Neuronal stem cell (in vitro differentiated cells): Measurements from ENCODE around the gene ZNF439.
"Not testable (repeated sequence)": the region's sequence is repeated elsewhere in the genome, so short reads cannot be mapped to it uniquely, and the experiment has no call there.

Experiments
- DNase-seq: peaks from one replicate; pipeline ENCODE4 v3.0.0-alpha.2; 2013; ENCODE audit warnings: low spot score
- H2AFZ ChIP-seq: one replicate; pipeline ENCODE4 v1.6.1; 2013; ENCODE audit warnings: mild to moderate bottlenecking, low read length, inconsistent platforms
- H2AK5ac ChIP-seq: 2 replicates; pipeline ENCODE4 v1.6.1; 2013; ENCODE audit warnings: low read depth, mild to moderate bottlenecking, inconsistent platforms, low read length, moderate library complexity, mixed read lengths
- H2BK120ac ChIP-seq: 2 replicates; pipeline ENCODE4 v1.6.1; 2013; ENCODE audit warnings: low read depth, mild to moderate bottlenecking, inconsistent platforms, low read length, moderate library complexity, mixed read lengths
- H2BK12ac ChIP-seq: one replicate; pipeline ENCODE4 v1.6.1; 2013; ENCODE audit warnings: low read length, inconsistent platforms
- H2BK15ac ChIP-seq: 2 replicates; pipeline ENCODE4 v1.6.1; 2013; ENCODE audit warnings: mild to moderate bottlenecking, low read length, inconsistent platforms, mixed read lengths
- H2BK5ac ChIP-seq: one replicate; pipeline ENCODE4 v1.6.1; 2013; ENCODE audit warnings: inconsistent platforms, mild to moderate bottlenecking, low read length, moderate library complexity
- H3K14ac ChIP-seq: one replicate; pipeline ENCODE4 v1.6.1; 2013; ENCODE audit warnings: low read length, inconsistent platforms
- H3K18ac ChIP-seq: 2 replicates; pipeline ENCODE4 v1.6.1; 2013; ENCODE audit warnings: low read length, inconsistent platforms
- H3K23ac ChIP-seq: 2 replicates; pipeline ENCODE4 v1.6.1; 2013; ENCODE audit warnings: low read depth, mild to moderate bottlenecking, mixed read lengths, low read length, inconsistent platforms; ENCODE audit not compliant: poor library complexity
- H3K27ac ChIP-seq: replicated peaks from 3 replicates; pipeline ENCODE4 v1.5.1; 2013; ENCODE audit warnings: low read length, inconsistent platforms
- H3K27me3 ChIP-seq, 3 experiments: 2 replicates each; pipeline ENCODE4 v1.6.1; 2013; ENCODE audit warnings: low read length in 3 of 3, mild to moderate bottlenecking in 2 of 3, inconsistent platforms in 1 of 3, low read depth in 1 of 3, mixed read lengths in 1 of 3, moderate library complexity in 1 of 3; ENCODE audit not compliant: control insufficient read depth in 3 of 3, insufficient read depth in 3 of 3
- H3K36me3 ChIP-seq, 2 donors: replicated peaks in 1 of 2; 2 replicates each; pipeline ENCODE4 v1.6.1; 2013; ENCODE audit warnings: low read length in 2 of 2; ENCODE audit not compliant: control insufficient read depth in 2 of 2, insufficient read depth in 2 of 2
- H3K4ac ChIP-seq: 2 replicates; pipeline ENCODE4 v1.6.1; 2013; ENCODE audit warnings: inconsistent platforms, mild to moderate bottlenecking, low read length, moderate library complexity
- H3K4me1 ChIP-seq, 2 donors: 1 replicate in 1 of 2; 2 replicates in 1 of 2; pipeline ENCODE4 v1.6.1; 2013; ENCODE audit warnings: low read length in 2 of 2, low read depth in 1 of 2; ENCODE audit not compliant: control insufficient read depth in 2 of 2, insufficient read depth in 1 of 2
- H3K4me2 ChIP-seq: one replicate; pipeline ENCODE4 v1.6.1; 2013; ENCODE audit warnings: mild to moderate bottlenecking, low read length, inconsistent platforms; ENCODE audit not compliant: insufficient read depth, poor library complexity, severe bottlenecking
- H3K4me3 ChIP-seq, 2 donors: 2 replicates each; pipeline ENCODE4 v1.5.1; 2013; ENCODE audit warnings: low read length in 2 of 2, mild to moderate bottlenecking in 2 of 2, inconsistent platforms in 1 of 2, moderate library complexity in 1 of 2
- H3K79me1 ChIP-seq: one replicate; pipeline ENCODE4 v1.6.1; 2013; ENCODE audit warnings: low read depth, mild to moderate bottlenecking, inconsistent platforms, low read length, moderate library complexity
- H3K9ac ChIP-seq: one replicate; pipeline ENCODE4 v1.6.1; 2013; ENCODE audit warnings: mild to moderate bottlenecking, low read depth, low read length, inconsistent platforms; ENCODE audit not compliant: poor library complexity
- H3K9me3 ChIP-seq, 2 donors: replicated peaks in 1 of 2; 2 replicates each; pipeline versions ENCODE3 to v1.6.1; 2013; ENCODE audit warnings: low read length in 2 of 2, mild to moderate bottlenecking in 2 of 2, inconsistent platforms in 1 of 2, low read depth in 1 of 2, mixed read lengths in 1 of 2, moderate library complexity in 1 of 2; ENCODE audit not compliant: control insufficient read depth in 2 of 2, insufficient read depth in 1 of 2
- H4K8ac ChIP-seq: one replicate; pipeline ENCODE4 v1.6.1; 2013; ENCODE audit warnings: low read depth, mild to moderate bottlenecking, inconsistent platforms, low read length, moderate library complexity
- H4K91ac ChIP-seq: one replicate; pipeline ENCODE4 v1.6.1; 2013; ENCODE audit warnings: low read length, low read depth, mild to moderate bottlenecking, inconsistent platforms; ENCODE audit not compliant: poor library complexity
- WGBS, 2 donors: extraction: QIAGEN DNeasy Blood & Tissue Kit; methylation state at CpG; one replicate each; pipeline ENCODE4 v1.1.7; 2013; ENCODE audit warnings: missing lambda C conversion rate in 2 of 2, mixed read lengths in 1 of 2; ENCODE audit not compliant: insufficient read length in 2 of 2, insufficient replicate concordance in 1 of 2; ENCODE audit errors: extremely low coverage in 2 of 2; 5-methylcytosine and 5-hydroxymethylcytosine counted together

ZNF439 gene

DNA sequence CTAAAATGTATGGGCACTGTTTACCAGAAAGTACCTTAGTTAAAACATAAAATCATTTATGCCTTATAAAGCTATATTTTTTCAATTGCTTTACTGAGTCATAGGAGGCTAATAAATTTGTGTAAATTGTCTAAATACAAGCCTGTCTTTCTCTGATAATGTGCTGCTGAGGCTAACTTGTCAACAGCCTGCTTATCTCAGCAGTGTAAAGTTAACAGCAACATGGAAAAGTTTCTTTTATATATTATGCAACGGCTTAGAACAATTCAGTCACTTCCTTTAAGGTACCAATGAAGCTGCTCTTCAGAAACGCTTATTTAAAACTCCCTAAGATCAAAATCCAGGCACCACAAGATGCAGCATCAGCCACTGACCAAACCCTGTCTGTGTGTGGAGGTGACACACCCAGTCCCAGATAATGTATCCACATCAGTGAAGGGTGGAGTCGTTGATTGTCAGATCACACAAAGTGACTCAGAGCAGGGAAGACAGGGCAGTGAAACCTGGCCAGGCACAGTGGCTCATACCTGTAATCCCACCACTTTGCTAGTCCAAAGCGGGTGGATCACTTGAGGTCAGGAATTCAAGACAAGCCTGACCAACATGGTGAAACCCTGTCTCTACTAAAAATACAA, 66.0 kb downstream of the ZNF439 start:
- H3K27me3 ChIP-seq, H3K14ac ChIP-seq, H3K18ac ChIP-seq, H4K8ac ChIP-seq, H2BK120ac ChIP-seq, H2AFZ ChIP-seq, H2AK5ac ChIP-seq, H3K27ac ChIP-seq, H3K4me3 ChIP-seq, H3K23ac ChIP-seq, H3K4ac ChIP-seq, H3K9ac ChIP-seq, DNase-seq, H2BK5ac ChIP-seq, H2BK12ac ChIP-seq, H4K91ac ChIP-seq, H3K4me2 ChIP-seq, H3K4me1 ChIP-seq, H3K79me1 ChIP-seq, H2BK15ac ChIP-seq: not testable (repeated sequence)
- Histone ChIP-seq H3K9me3 (peaks cover 19 to 57% of the 10 kb centered on the region in 2 donors), H3K36me3 (peaks cover 9 to 61% of the 10 kb centered on the region in 2 donors)
- no CpG with 5 or more reads among the region's 4 CpGs for WGBS, 2 donors
